Kasumi-1 (cell line): Measurements from ENCODE around the gene ADAMTS12.

Experiments
- DNase-seq, 2 experiments: peaks; one replicate each; lab custom pipeline; 2025; lab: John Stamatoyannopoulos, UW

ADAMTS12 gene

DNA sequence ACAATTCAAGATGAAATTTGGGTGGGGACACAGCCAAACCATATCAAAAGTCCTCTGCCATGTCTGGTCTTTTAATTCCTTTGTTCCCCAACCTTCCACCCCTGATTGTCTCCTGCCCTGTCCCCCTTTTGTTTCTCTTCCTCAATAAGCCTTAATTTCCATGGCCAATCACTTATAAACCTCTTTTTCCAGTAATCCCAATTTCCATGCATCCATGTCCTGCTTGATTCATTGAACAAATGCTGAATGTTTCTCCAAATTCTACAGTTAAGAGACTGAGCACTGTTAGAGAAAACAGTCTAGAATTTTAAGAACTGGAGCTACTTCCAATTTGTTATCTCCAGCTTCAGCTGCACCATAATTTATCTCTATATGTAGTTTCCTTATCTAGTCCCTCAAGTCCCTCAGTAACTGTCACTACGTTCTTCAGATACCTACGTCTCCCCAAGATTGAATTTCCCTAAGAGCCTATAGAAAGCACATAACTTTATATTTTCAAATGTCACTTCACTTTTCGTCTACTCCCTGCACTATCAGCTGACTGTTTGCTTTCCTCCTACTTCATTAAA lies 416.8 kb downstream of the ADAMTS12 start:
- no peak for DNase-seq

DNA sequence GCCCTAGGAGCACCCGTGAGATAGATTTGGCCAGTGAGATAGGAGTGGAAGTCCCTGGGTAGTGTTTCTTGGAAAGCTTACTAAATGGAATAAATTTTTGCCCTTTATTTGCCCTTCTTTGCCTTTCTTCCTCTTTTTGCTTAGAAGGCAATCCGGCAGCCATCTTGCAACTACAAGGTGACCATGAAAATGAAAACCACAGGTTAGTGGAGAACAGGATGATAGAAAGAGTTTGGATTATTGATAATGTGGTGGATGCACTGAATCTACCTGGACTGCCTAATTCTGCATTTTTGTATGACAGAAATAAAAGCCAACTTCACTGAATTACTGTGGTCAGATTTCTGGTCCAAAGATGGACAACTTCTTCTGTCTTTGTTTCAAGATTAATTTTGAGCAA lies 417.8 kb downstream of the ADAMTS12 start:
- no peak for DNase-seq
